HG03280 (cell line): ENCODE data around the gene FERMT2.

Source experiments
- ATAC-seq: cut with Tn5 transposase; IDR thresholded peaks from one replicate; pipeline ENCODE4 v1.9.1; 2021; ENCODE audit warnings: mild to moderate bottlenecking, moderate library complexity; ENCODE audit not compliant: unreplicated experiment

FERMT2 gene

GRCh38 chr14:52833891-52834290 is 117.0 kb downstream of the FERMT2 start:
- ATAC-seq: no peak

GRCh38 chr14:52829527-52830185 is 121.2 kb downstream of the FERMT2 start:
- no peak for ATAC-seq

GRCh38 chr14:52827426-52827825 is 123.4 kb downstream of the FERMT2 start:
- no peak for ATAC-seq

- ATAC-seq: no peak
Observed at GRCh38 chr14:52825085-52825484, 125.8 kb downstream of the FERMT2 start.

- ATAC-seq: no peak
Observed at GRCh38 chr14:52824462-52824861, 126.4 kb downstream of the FERMT2 start.

- no peak for ATAC-seq
Observed at GRCh38 chr14:52821805-52822250, 129.0 kb downstream of the FERMT2 start.

- ATAC-seq: no peak
Observed at GRCh38 chr14:52808101-52808500, 142.7 kb downstream of the FERMT2 start.
